ENCODE data around the gene SCAI.
"Not testable (repeated sequence)": the region's sequence is repeated elsewhere in the genome, so short reads cannot be mapped to it uniquely, and the experiment has no call there.

The SCAI gene

DNA sequence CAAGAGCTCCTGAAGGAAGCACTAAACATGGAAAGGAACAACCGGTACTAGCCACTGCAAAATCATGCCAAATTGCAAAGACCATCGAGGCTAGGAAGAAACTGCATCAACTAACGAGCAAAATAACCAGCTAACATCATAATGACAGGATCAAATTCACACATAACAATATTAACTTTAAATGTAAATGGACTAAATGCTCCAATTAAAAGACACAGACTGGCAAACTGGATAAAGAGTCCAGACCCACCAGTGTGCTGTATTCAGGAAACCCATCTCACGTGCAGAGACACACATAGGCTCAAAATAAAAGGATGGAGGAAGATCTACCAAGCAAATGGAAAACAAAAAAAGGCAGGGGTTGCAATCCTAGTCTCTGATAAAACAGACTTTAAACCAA lies 131.3 kb downstream of the SCAI start:
- not testable (repeated sequence) for DNase-seq

DNA sequence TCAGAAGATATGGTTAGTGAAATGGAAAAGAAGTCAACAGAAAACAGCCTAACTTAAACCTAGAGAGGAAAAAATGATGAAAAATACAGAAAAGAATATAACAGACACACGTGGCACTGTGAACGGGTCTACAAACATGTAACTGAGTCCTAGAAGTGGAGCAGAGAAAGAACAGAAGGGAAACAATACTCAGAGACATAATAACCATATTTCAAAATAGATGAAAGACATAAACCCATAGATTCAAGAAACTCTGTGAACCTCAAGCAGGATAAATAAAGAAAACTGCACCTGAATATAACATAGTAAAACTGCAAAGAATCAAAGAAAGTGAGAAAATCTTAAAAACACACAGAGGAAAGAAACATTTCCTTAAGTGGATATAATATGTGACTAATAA lies 134.7 kb downstream of the SCAI start:
- DNase-seq: no peak

DNA sequence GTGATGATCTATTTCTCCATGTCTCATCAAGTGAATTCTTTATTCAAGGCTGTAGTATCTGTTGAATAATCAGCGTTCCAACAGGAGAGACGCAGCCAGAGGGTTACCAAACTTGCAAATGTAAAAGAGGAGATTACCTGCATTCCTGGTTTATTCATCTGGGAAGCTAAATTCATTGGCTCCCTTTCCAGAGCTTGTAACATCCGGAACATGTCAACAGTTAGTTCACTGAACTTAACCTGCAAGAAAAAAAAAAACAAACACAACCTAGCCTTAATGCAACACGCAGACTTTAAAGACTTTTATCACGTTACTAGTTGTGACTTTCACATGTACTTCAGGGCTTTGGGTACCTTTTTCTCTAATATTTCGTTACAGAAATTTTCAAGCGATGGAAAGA lies 140.0 kb downstream of the SCAI start:
- DNase-seq: no peak

DNA sequence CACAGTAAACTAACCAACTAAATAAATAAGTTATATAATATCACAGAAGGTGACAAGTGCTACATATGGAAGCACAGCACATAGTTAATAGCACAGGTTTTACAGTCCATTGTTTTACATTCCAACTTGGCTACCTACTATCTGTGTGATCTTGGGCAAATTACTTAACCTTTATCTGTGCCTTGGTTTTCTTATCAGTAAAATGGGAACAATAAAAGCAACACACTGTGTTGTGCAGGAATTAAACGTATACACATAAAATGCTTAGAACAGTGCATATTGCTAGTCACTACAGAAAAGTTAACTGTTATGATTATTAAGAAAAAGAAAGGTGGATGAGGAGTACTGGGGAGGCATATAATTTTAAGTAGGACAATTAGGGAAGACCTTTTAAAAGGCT lies 159.6 kb downstream of the SCAI start:
- no peak for DNase-seq

DNA sequence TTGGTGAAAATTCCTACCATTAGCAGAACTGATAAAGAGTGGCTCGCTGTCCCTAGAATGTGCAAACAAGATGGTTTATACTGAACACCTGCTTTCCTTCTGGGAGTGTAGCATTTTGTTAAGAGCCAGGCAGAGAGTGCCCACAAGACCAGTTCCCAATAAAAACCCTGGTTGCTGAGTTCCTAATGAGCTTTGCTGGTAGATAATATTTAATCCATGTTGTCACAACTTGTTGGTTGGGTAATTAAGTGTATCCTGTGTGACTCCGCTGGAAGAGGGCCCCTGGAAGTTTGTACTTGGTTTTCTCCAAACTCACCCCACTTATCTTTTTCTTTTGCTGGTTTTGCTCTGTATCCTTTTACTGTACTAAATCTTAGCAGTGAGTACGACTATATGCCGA lies 162.9 kb downstream of the SCAI start:
- DNase-seq: no peak

DNA sequence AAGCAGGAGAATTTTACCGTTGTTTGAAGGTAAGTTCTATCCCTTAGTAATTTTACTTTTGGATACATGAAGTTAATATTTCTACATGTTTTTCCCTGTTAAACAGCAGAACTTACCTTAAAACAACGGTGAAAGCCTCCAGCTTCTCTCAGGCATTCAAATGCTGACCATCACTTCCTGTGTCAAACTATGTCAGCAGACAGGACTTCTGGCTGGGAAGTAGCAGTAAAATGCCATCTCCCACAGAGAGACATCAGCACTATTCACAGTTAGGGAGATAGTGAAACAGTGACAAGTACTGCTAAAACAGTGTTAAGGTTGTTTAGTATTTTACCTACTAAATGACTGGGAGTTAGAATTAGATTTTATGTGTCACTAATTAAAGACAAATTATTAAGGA lies 168.2 kb downstream of the SCAI start:
- DNase-seq: no peak

DNA sequence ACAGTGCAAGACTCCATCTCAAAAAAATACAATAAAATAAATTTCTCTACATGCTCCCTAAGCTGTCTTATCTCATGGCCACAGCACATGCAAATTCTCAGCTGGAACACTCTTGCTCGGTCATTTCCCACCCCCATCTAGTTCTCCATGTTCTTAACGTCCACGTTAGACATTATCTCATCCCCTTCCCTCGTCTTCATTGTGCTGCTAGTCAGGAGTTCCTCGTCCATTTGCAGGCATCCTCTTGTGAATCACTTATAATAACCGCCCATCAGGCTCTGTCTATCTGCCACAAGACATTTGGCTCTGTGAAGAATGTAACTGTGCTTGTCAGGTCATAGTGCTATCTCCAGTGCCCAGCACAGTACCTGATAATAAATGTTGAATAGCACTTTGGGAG lies 169.5 kb downstream of the SCAI start:
- DNase-seq: no peak

DNA sequence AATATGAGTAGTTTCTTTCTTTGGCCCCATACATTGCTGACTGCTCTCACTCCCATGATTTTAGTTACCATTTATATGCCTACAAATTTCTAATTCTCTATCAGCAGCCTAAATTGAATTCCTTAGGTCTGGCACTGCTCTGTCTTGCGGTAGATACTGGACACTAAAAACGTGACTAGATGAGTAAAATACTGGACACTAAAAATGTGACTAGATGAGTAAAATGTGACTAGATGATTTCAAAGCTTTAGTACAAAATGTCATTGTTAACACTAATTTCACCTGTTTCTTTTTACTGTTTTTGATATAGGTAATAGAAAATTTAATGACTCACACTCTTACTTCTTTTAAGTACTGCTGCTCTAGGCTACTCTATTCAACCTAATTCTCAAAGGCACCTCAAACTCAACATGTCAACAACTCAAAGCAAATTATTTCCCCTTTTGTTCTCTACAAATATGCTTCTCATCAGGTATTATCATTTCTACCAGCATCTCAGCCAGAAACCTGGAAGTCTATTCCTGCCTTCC lies 171.0 kb downstream of the SCAI start:
- no peak for DNase-seq

DNA sequence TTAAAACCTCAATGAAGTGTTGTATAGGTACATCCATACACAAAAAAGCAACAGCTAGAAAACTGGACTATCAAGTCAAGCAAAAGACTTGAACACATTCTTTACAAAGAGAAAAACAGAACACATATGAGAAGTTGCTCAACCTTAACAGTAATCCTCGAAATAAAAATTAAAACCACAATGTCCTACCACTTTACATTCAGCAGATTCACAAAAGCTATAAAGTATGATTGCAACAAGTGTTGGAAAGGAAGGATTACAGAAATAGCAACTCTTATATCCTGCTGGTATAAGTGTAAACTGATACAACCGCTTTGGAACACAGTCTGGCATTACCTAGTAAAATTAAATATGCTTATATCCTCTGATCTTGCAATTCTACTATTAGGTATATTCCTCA lies 173.9 kb downstream of the SCAI start:
- DNase-seq: no peak

DNA sequence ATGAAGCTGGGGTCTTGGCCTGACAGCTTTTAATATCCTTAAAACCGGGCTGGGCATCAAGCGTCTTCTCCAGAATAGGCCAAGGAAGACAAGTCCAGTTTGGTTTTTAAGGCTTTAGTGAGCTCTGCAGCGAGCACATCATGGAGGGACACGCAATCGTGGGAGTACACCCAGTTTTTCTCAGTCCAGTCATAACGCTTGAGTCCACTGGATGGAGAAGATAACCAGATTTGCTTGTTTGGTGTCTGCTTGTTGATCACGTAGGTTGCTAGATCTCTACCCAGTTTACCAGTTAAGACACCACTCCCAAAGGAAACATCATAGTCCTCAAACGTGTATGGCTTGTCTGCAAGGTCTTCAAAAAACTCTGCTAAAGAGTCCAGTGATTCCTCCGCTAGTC lies 175.1 kb downstream of the SCAI start:
- no peak for DNase-seq

DNA sequence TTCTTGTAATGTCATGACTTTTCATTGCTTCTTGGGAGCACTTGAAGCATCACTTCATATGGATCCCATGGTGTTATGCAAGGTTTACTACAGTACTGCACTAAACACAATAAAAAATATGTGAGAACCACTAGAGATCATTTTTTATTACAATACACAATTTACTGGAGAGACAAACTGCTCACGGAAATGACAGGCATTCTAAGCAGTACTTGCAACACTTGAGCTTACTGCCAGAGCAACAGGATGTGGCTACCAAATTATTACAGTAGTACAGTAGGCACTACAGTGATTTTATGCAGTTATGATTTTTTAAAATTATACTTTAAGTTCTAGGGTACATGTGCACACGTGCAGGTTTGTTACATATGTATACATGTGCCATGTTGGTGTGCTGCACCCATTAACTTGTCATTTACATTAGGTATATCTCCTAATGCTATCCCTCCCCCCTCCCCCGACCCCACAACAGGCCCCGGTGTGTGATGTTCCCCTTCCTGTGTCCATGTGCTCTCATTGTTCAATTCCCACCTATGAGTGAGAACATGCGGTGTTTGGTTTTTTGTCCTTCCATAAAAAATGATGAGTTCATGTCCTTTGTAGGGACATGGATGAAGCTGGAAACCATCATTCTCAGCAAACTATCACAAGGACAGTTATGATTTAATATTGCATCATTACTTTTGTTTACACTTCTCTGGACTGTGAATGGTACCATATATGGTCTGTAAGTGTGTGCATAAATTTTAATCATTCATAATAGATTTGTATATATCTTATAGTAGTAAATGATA lies 177.4 kb downstream of the SCAI start:
- DNase-seq: not testable (repeated sequence)

DNA sequence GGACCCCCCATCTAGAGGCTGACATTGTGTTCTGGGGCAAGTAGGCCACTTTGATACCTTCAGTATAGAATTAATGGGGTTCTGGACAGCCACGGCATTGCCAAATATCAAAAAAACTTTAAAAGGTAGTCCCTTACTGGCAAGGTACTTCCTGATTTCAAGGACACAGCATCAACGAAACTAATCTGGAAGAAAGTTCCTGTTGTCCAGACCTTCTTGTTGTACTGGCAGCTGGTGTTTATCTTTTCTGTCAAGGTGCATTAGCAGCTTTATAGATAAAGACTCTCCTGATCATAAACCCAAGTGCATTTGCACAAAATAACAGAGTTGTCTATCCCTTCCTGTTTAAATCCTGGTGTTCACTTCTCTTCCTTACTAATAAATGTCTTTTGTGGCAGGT lies 178.7 kb downstream of the SCAI start:
- DNase-seq: no peak

DNA sequence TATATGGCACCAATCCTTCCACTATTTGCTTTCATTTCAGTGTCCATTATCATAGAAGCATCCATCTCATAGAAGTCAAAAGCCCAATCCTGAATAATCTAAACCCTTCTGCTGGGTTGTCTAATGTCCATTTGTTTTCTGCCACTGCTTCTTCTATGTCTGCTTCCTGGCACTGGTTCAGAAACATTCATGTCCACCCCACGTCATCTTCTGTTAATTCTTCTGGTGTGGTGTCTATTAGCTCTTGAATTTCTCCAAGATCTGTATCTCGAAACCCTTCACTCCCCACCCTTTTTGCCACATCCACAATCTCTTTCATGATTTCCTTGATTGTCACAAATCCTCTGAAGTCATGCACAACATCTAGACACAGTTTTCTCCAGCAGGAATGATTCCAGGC lies 179.3 kb downstream of the SCAI start:
- no peak for DNase-seq

DNA sequence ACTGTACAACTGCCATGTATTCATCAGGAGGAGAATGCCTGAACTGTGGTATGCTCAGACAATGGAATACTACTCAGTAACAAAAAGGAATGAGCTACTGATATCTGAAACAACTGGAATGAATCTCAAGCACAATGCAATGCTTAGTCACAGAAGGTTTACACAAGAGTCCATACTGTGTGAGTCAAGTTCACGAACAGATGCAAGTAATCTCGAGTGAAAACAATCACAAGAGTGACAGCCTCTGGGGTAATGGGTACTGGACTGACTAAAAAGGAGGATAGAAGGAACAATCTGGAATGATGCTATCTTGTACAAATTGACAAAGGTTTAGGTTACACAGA lies 182.9 kb downstream of the SCAI start:
- no peak for DNase-seq

DNA sequence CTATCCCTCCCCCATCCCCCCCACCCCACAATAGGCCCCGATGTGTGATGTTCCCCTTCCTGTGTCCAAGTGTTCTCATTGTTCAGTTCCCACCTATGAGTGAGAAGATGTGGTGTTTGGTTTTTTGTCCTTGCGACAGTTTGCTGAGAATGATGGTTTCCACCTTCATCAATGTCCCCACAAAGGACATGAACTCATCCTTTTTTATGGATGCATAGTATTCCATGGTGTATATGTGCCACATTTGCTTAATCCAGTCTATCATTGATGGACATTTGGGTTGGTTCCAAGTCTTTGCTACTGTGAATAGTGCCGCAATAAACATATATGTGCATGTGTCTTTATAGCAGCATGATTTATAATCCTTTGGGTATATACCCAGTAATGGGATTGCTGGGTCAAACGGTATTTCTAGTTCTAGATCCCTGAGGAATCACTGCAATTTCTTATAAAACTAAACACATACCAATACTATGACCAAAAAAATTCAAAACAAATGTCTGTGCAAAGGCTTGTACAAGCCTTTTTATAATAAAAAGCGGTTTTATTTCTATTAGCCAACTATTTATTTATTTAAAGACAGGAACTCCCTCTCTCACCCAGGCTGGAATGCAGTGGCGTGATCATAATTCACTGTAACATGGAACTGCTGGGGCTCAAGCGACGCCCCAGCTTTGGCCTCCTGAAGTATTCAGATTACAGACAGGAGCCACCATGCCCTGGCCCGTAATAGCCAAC lies 183.5 kb downstream of the SCAI start:
- not testable (repeated sequence) for DNase-seq

DNA sequence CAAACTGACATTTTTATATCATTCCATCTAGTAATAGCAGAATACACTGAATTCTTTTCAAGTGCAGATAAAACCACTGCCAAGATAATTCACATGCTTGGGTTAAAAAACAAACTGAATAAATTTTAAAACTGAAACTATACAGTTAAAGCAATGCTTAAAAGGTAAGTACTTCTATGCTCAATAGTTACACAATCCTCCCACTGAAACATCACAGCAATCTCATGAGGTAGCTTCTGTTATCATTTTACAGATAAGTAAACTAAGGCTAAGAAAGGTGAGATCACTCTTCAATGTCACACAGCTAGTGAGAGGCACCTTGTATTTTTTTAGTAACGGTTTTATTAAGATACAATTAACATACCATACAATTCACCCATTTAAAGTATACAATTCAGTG lies 189.1 kb downstream of the SCAI start:
- no peak for DNase-seq

DNA sequence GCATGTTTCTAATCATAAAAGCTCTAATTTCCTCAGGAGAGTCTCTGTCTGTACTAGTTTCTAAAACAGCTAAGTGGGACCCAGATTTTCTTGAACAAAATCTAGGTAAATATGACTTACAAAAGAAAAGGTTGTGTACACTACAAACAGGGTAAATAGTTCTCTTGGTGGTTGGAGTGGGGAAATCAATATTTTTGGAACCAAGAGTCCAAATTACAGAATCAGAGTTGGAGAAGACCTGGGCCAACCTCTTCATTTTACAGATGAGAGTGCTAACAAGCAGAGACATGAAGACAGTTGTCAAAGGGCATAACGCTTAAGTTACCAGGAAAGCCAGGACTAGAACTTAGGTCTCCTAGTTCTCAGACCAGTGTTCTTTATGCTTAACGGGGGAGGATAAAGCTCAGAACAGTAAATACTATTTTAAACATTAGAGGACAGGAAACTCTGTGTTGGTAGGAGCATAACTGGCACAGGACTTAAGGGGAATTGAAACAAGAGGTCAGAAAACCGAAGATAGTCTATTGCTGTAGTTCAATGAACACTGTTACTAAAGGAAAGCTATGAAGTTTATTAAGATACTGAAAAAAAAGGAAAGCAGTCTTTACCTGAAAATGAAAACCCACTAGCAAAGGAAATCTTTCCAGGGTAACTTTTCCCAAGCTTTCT lies 193.1 kb downstream of the SCAI start:
- DNase-seq: no peak

DNA sequence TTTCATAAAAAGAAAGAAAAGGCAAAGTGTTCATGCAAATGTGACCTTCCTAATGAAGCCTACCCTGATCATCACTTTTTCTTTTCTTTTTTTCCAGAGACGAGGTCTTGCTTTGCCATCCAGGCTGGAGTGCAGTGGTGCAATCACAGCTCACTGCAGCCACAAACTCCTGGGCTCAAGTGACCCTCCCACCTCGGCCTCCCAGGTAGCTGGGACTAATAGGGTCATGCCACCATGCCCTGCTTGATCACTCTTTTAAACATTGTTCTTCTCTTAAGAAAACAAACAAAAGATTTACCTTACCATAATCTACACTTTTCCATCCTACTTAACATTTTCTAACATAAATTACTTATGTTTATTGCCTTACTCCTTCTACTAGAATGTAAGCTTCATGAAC lies 193.9 kb downstream of the SCAI start:
- DNase-seq: no peak

DNA sequence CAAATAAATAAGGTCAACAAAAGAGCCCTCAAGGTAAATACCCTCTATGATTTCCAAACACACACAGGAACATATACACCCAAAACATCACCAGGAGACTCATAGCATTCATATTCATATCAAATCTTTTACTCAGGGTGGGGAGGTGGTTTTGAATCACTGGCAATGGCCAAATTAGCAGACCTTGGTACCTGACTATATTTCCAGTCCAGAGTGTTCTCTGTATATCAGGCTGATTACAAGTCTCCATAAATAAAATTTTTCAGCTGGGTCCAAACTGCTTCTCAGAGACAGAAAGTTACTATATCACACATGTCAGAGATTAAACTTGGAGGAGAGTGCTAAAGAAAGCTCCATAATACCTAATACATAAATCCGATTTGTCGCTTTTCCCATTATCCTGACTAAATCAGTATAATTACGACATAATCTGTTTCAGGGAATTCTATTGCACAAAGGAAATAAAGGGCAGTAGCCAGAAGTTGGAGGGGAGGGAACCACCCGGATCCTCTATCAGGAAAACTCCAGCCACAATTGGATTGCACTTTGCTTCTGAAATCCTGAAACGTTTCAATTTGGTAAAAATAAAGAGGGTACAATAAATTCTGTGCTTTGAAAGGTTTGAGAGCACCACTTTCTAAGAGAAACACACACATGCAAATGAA lies 195.5 kb downstream of the SCAI start:
- DNase-seq: no peak

DNA sequence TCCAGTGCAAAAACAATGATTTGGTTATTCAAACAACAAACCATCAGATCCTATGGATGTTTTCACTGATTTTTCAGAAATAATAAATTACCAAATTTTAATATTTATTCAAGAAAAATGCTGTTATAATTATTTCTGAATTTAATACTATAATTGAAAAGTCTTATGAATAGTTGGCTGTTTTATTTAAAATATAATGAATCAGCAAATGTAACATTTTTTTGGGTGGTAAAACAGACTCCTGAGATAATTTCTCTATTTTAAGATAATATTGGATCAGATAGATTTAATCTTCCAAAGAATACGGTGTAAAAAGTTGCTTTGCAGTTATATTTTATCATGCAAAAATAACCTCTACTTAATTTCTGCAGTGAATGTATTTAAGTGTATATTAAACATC lies 197.2 kb downstream of the SCAI start:
- no peak for DNase-seq

DNA sequence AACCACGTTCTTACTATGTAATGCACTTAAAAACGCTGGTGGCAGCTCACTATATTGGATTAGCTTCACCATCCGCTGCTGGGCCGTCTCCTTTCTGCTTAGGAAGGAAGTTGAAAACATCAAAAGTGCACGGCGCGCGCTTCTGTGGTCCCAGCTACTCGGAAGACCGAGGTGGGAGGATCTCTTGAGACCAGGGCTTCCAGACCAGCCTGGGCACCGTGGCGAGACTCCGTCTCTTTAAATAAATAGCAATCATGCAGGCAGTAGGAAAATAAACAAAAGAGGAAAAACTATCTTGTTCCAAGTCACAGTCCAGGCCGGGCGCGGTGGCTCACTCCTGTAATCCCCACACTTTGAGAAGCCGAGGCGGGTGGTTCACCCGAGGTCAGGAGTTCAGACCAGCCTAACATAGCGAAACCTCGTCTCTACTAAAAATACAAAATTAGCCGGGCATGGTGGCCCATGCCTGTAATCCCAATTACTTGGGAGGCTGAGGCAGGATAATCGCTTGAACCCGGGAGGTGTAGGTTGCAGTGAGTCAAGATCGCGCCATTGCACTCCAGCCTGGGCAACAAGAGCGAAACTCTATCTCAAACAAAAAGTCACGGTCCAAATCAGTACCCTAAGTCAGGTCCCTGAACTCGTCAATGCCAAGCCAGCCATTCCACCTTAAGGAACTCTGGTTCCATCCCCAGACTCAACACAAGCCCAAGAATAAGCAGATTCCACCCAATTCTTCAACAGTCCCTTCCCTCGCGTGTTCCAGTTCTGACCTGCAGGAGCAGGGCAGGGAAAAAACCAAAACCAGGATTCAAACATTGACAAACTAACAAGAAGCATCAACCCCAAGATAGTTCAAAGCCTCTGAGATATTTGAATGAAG lies 201.4 kb downstream of the SCAI start:
- peak; percentile 25 for DNase-seq
